ENCODE measurements around the gene LDHB. TPM values are rescaled to one million over a fixed set of nuclear protein-coding genes. Genes with fewer than 3 reads are reported as not detected.
"Not testable (repeated sequence)": the region's sequence is repeated elsewhere in the genome, so short reads cannot be mapped to it uniquely, and the experiment has no call there.

Gene LDHB
- total RNA-seq, 2 donors from 2014 or later = 89.6 to 165 TPM

DNA sequence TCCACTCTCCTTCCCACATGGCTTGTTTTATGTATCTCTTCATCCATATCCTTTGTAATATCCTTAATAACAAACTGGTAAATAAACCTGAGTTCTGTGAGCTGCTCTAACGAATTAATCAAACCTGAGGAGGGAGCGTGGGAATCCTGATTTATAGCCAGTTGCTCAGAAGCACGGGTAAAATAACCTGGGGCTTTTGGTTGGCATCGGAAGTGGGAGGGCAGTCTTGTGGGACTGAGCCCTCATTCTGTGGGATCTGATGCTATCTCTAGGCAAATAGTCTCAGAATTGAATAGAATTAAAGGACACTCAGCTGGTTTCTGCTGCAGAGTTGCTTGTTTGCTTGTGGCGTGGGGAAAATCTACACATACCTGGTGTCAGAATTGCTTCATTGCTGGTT lies 17.5 kb upstream of the LDHB start:
- Histone ChIP-seq H3K27me3 (replicated peaks; ENCODE audit: insufficient read depth) (peaks cover 4% of the 10 kb centered on the region), H3K4me3 (no peak overlapping the region), H3K4me1 (ENCODE audit: control insufficient read depth in 1 of 2, low read depth in 2 of 2) (no peaks in the 10 kb centered on the region), H3K36me3 (no peaks in the 10 kb centered on the region), H3K9me3 (no peaks in the 10 kb centered on the region), H3K27ac (no peak overlapping the region)
- no peak for DNase-seq (ENCODE audit: low spot score)
- TF ChIP-seq, protein P1, sequence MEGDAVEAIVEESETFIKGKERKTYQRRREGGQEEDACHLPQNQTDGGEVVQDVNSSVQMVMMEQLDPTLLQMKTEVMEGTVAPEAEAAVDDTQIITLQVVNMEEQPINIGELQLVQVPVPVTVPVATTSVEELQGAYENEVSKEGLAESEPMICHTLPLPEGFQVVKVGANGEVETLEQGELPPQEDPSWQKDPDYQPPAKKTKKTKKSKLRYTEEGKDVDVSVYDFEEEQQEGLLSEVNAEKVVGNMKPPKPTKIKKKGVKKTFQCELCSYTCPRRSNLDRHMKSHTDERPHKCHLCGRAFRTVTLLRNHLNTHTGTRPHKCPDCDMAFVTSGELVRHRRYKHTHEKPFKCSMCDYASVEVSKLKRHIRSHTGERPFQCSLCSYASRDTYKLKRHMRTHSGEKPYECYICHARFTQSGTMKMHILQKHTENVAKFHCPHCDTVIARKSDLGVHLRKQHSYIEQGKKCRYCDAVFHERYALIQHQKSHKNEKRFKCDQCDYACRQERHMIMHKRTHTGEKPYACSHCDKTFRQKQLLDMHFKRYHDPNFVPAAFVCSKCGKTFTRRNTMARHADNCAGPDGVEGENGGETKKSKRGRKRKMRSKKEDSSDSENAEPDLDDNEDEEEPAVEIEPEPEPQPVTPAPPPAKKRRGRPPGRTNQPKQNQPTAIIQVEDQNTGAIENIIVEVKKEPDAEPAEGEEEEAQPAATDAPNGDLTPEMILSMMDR (IDR thresholded peaks at IDR 0.05) = no peak
- ATAC-seq (ENCODE audit: insufficient number of reproducible peaks, low FRiP score, low read depth) = no peak

DNA sequence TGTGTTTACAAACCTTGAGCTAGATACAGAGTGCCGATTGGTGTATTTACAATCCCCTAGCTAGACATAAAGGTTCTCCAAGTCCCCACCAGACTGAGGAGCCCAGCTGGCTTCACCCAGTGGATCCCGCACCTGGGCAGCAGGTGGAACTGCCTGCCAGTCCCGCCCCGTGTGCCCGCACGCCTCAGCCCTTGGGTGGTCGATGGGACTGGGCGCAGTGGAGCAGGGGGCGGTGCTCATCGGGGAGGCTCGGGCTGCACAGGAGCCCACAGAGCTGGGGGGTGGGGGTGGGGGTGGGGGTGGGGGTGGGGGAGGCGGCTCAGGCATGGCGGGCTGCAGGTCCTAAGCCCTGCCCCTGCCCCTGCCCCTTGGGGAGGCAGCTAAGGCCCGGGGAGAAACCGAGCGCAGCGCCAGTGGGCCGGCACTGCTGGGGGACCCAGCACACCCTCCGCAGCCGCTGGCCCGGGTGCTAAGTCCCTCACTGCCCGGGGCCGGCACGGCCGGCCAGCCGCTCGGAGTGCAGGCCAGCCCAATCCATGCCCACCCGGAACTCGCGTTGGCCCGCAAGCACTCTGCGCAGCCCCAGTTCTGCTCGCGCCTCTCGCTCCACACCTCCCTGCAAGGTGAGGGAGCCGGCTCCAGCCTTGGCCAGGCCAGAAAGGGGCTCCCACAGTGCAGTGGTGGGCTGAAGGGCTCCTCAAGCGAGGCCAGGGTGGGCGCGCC lies 16.3 kb upstream of the LDHB start:
- not testable (repeated sequence) for H3K9me3 ChIP-seq; H3K27me3 ChIP-seq (replicated peaks; ENCODE audit: insufficient read depth); DNase-seq (ENCODE audit: low spot score); H3K27ac ChIP-seq; H3K4me3 ChIP-seq; H3K4me1 ChIP-seq (ENCODE audit: control insufficient read depth in 1 of 2, low read depth in 2 of 2); ATAC-seq (ENCODE audit: insufficient number of reproducible peaks, low FRiP score, low read depth); H3K36me3 ChIP-seq

DNA sequence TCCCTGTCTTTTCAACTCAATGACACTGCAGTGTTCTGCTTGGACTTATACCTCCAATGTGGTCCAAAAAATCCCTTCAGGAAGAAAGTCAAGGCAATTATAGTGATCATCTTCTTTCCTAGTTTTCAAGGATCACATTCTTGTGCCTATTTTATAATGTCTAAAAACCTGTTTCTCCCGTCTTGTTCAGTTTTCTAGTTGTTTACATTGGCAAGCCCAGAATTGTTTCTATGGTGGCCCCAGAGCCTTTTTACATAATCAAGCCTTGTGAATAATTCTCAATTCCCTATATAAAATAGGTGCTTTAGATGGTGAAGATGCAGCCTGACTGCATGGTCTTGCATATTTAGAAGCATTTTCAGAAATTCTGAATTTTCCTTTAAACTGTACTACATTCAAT lies 14.5 kb upstream of the LDHB start:
- TF ChIP-seq, protein P1 (IDR thresholded peaks at IDR 0.05) = no peak
- Histone ChIP-seq H3K36me3 (no peaks in the 10 kb centered on the region), H3K4me1 (ENCODE audit: control insufficient read depth in 1 of 2, low read depth in 2 of 2) (no peaks in the 10 kb centered on the region), H3K9me3 (no peaks in the 10 kb centered on the region), H3K27me3 (replicated peaks; ENCODE audit: insufficient read depth) (peaks cover 4% of the 10 kb centered on the region), H3K27ac (no peak overlapping the region), H3K4me3 (no peak overlapping the region)
- DNase-seq (ENCODE audit: low spot score) = no peak
- no peak for ATAC-seq (ENCODE audit: insufficient number of reproducible peaks, low FRiP score, low read depth)

DNA sequence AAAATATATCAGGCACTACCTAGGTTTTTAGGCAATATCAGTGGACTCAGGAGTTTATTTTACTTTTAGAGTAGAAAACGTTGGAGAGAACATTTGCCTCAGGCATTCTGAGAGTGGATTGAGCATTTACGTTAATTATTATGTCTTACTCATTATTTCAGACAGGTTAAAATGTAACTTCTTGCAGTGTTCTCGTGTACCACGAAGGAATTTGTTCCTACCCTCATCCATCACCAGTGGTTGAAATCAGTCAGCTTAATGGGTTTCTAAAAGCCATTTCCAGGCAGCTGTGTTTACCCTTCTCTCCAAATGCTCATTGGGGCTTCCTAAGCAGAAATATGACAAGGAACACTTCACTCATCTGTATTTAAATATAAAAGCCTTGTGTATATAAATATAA lies 9.1 kb upstream of the LDHB start:
- H3K27me3 ChIP-seq (replicated peaks; ENCODE audit: insufficient read depth) = peaks cover 4% of the 10 kb centered on the region
- no peaks in the 10 kb centered on the region for H3K9me3 ChIP-seq
- no peak overlapping the region for H3K27ac ChIP-seq
- TF ChIP-seq, protein P1 (IDR thresholded peaks at IDR 0.05) = no peak
- no peak for DNase-seq (ENCODE audit: low spot score)
- no peaks in the 10 kb centered on the region for H3K36me3 ChIP-seq
- no peak for ATAC-seq (ENCODE audit: insufficient number of reproducible peaks, low FRiP score, low read depth)
- H3K4me3 ChIP-seq = no peak overlapping the region
- no peaks in the 10 kb centered on the region for H3K4me1 ChIP-seq (ENCODE audit: control insufficient read depth in 1 of 2, low read depth in 2 of 2)

DNA sequence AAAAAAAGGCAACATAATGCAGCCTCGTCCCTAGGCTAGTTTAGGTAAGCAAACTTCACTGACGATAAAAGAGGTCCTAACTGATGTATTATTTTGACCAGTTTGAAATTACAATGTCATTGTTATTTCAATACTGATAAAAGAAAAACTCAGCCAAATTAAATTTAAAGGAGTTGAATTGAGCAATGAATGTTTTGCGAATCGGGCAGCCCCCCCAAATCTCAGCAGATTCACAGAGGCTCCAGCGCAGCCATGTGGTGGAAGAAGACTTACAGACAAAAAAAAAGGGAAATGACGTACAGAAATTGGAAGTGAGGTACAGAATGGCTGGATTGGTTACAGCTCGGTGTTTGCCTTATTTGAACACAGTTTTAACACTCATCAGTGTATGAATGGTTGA lies 8.2 kb upstream of the LDHB start:
- Histone ChIP-seq H3K9me3 (no peaks in the 10 kb centered on the region), H3K27me3 (replicated peaks; ENCODE audit: insufficient read depth) (peaks cover 4% of the 10 kb centered on the region), H3K4me1 (ENCODE audit: control insufficient read depth in 1 of 2, low read depth in 2 of 2) (no peaks in the 10 kb centered on the region), H3K4me3 (no peak overlapping the region), H3K36me3 (no peaks in the 10 kb centered on the region), H3K27ac (no peak overlapping the region)
- ATAC-seq (ENCODE audit: insufficient number of reproducible peaks, low FRiP score, low read depth) (no peak), DNase-seq (ENCODE audit: low spot score) (no peak)
- TF ChIP-seq, protein P1 (IDR thresholded peaks at IDR 0.05) = no peak

All from thoracic aorta (tissue), 2 donors.